Measurements from ENCODE around the gene TRIM45. TPM values are rescaled to one million over a fixed set of nuclear protein-coding genes. Genes with fewer than 3 reads are reported as not detected.
"Not testable (repeated sequence)": the region's sequence is repeated elsewhere in the genome, so short reads cannot be mapped to it uniquely, and the experiment has no call there.

Gene TRIM45, protein sequence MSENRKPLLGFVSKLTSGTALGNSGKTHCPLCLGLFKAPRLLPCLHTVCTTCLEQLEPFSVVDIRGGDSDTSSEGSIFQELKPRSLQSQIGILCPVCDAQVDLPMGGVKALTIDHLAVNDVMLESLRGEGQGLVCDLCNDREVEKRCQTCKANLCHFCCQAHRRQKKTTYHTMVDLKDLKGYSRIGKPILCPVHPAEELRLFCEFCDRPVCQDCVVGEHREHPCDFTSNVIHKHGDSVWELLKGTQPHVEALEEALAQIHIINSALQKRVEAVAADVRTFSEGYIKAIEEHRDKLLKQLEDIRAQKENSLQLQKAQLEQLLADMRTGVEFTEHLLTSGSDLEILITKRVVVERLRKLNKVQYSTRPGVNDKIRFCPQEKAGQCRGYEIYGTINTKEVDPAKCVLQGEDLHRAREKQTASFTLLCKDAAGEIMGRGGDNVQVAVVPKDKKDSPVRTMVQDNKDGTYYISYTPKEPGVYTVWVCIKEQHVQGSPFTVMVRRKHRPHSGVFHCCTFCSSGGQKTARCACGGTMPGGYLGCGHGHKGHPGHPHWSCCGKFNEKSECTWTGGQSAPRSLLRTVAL
- 8.9 TPM for total RNA-seq
- long read RNA-seq, transcript TRIM45-201 (6 exons, 3,515 nt): major isoform, 10 of 25 reads
- long read RNA-seq, partial matches to known transcripts: 9 of 25 reads
- long read RNA-seq, other reads (novel, unspliced or antisense): 6 of 25 reads

- intact Hi-C loops (cut with DNase I): loop anchor here (1.0 to 10.0 kb wide), 3 partner anchors 163 to 483 kb away; partner anchors contain the start of genes MAN1A2 and TENT5C
- peak; percentile 97 for DNase-seq (ENCODE audit: low spot score)
These were observed at the start of gene TRIM45 for GRCh38 chr1:117121589-117122329. TRIM45 (minus strand) TSS chr1:117121749; CDS start chr1:117121201, 548 bp downstream.

- intact Hi-C loops (cut with DNase I): no loop called here
- no peak for DNase-seq (ENCODE audit: low spot score)
These were observed 48.5 kb upstream of the TRIM45 start for GRCh38 chr1:117169871-117170596.

DNA sequence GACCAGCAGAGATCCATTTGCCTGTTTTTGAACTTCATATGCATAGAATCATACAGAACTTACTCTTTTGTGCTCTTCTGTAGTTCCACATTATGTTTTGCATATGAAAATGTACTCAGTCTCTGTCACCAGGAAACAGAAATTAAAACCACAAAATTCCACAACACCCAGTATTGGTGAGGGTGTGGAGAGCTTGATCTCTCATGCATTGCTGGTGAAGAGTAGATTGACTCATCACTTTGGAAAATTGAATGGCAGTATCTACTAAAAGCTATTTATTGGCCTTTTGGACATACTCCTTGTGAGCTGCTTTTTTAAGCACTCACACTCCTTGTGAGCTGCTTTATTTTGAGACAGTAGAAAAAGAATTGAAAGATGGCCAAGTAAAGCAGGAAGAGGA, 45.9 kb upstream of the TRIM45 start:
- no peak for DNase-seq (ENCODE audit: low spot score)
- intact Hi-C loops (cut with DNase I): no loop called here

GRCh38 chr1:117166076-117166475, 44.5 kb upstream of the TRIM45 start:
- intact Hi-C loops (cut with DNase I): no loop called here
- no peak for DNase-seq (ENCODE audit: low spot score)

GRCh38 chr1:117164209-117164608, 42.7 kb upstream of the TRIM45 start:
- DNase-seq (ENCODE audit: low spot score): no peak

GRCh38 chr1:117162816-117163215, 41.3 kb upstream of the TRIM45 start:
- intact Hi-C loops (cut with DNase I): no loop called here
- no peak for DNase-seq (ENCODE audit: low spot score)

More at GRCh38 chr1:117164209-117164608, 42.7 kb upstream of the TRIM45 start:
- intact Hi-C loops (cut with DNase I): no loop called here

DNA sequence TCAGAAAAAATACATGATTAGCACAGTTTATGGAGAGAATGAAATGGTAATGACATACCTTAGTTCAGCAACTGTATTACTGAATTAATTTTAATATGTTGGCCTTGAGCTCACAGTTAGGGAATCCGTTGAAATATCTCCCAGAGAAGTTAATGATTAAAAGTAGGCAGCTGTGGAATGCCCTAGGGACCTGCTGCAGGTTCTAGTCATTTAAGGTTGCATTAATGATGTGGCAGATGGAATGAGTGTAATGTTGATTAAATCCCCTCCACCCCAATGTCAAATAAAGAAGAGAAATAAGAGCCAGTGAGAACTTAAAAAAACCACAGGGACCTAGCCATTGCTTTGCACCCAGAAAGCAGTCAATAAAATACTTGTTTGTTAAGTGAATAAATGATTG, 40.3 kb upstream of the TRIM45 start:
- intact Hi-C loops (cut with DNase I): no loop called here
- DNase-seq (ENCODE audit: low spot score): no peak

GRCh38 chr1:117151305-117151704, 29.8 kb upstream of the TRIM45 start:
- intact Hi-C loops (cut with DNase I); DNase-seq (ENCODE audit: low spot score): not testable (repeated sequence)

- intact Hi-C loops (cut with DNase I): no loop called here
- no peak for DNase-seq (ENCODE audit: low spot score)
These were observed 28.8 kb upstream of the TRIM45 start for GRCh38 chr1:117150316-117150715.

- no peak for DNase-seq (ENCODE audit: low spot score)
- intact Hi-C loops (cut with DNase I): loop anchor here (10.0 kb wide), 1 partner anchor 127 kb away; no protein-coding TSS in a partner anchor
These were observed 26.5 kb upstream of the TRIM45 start for GRCh38 chr1:117147856-117148588.

DNA sequence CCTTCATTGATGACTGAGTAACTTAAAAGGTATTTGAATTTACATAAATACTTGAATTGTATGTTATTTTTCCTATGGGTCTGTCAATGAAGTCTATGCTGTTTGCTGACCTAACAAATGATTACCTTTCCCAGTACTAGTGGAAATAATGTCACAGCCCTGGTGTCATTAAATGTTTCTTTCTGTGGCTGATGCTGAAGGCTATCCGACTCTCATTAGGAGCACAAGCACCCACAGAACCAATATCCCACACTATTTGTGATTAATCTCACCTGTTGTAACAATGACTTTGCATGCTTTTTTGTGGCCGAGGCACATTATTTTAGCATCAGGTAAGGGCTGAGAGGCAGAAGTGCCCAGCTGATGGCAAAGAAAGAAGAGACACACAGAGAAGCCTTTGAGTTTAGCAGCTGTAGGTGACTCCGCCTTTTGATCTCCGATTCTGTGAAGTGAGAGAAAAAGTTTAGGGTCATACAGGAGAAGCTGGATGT, 25.8 kb upstream of the TRIM45 start:
- no peak for DNase-seq (ENCODE audit: low spot score)
- intact Hi-C loops (cut with DNase I): loop anchor here (10.0 kb wide), 1 partner anchor 127 kb away; no protein-coding TSS in a partner anchor

DNA sequence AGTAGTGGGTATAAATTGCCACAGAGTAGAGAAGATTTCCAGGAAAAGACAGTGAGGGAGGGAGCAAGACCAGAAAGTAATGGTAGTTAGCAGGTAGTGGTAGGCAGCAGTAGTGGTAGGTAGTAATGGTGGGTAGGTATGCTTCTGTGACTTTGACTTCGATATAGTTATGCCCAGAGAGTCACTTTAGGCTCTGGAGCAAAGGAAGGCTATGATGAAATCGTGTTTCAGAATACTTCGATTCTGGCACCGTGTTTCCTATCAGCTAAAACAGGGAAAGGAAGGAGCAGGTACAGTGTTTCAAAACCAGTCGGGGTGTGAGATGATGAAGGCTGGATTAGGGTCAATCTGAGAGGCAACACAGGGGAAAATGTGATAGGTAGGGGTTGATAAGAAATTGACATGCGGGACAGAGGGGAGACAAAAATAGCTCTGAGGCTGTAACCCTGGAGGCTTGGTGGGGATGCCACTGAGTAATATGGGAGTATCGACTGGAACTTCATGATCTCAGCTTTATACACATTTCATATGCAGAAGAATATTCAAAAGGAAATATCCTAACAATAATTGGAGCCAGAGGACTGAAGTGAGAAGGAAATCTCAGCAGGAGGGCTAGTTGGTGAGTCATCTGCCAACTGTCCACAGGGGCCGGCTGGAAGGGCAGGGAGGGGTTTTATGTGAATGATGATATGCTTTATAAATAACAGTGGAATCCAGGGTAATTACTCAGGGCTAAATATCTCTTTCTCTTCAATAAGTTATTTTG, 25.2 kb upstream of the TRIM45 start:
- intact Hi-C loops (cut with DNase I): loop anchor here (10.0 kb wide), 1 partner anchor 128 kb away; no protein-coding TSS in a partner anchor
- no peak for DNase-seq (ENCODE audit: low spot score)

GRCh38 chr1:117146072-117146471, 24.5 kb upstream of the TRIM45 start:
- intact Hi-C loops (cut with DNase I): loop anchor here (10.0 kb wide), 1 partner anchor 129 kb away; no protein-coding TSS in a partner anchor
- no peak for DNase-seq (ENCODE audit: low spot score)

GRCh38 chr1:117143871-117144270, 22.3 kb upstream of the TRIM45 start:
- intact Hi-C loops (cut with DNase I): loop anchor here (10.0 kb wide), 1 partner anchor 131 kb away; no protein-coding TSS in a partner anchor
- no peak for DNase-seq (ENCODE audit: low spot score)

- intact Hi-C loops (cut with DNase I): loop anchor here (10.0 kb wide), 1 partner anchor 132 kb away; no protein-coding TSS in a partner anchor
- no peak for DNase-seq (ENCODE audit: low spot score)
These were observed 21.6 kb upstream of the TRIM45 start for GRCh38 chr1:117143172-117143571.

GRCh38 chr1:117142200-117142599, 20.7 kb upstream of the TRIM45 start:
- DNase-seq (ENCODE audit: low spot score): no peak
- intact Hi-C loops (cut with DNase I): loop anchor here (10.0 kb wide), 1 partner anchor 133 kb away; no protein-coding TSS in a partner anchor

- intact Hi-C loops (cut with DNase I): no loop called here
- no peak for DNase-seq (ENCODE audit: low spot score)
These were observed 17.0 kb upstream of the TRIM45 start for GRCh38 chr1:117138561-117138960.

All from cardiac septum (tissue), 1 donor.